Stimulated activated CD8-positive, alpha-beta memory T cell treated with anti-CD3 and anti-CD28 coated beads, Interleukin-7, amount 100 ng/mL, for 4 hours (primary cell): ENCODE results near the gene CAMK2D.

ENCODE experiments used
- DNase-seq, 2 donors: peaks; one replicate each; pipeline ENCODE4 v3.0.0-alpha.2; 2020; ENCODE audit warnings: low read depth in 2 of 2

CAMK2D gene

DNA sequence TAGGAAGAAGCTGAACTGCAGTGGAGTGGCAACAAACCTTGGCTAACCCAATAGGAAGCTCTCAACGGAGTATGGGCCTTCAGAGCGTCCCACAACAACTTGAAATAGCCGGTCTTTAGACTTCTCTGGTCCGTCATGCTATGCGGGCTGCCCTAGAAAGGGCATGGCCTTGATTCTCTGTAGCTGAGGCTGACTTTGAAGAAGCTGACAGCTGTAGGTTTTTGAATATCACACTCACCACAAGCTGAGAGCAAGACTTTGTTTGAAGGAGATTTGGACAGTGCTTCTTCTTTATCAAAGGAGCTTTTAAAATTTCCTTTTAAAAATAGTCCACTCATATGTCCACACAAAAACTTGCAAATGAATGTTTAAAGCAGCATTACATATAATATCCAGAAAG, 322.9 kb downstream of the CAMK2D start:
- no peak for DNase-seq

- no peak for DNase-seq
Measured at GRCh38 chr4:113437129-113437528, 324.4 kb downstream of the CAMK2D start.

GRCh38 chr4:113436360-113436759, 325.2 kb downstream of the CAMK2D start:
- DNase-seq = no peak

- no peak for DNase-seq
Measured at GRCh38 chr4:113435893-113436292, 325.6 kb downstream of the CAMK2D start.

GRCh38 chr4:113434247-113434587, 327.3 kb downstream of the CAMK2D start:
- DNase-seq = no peak

DNA sequence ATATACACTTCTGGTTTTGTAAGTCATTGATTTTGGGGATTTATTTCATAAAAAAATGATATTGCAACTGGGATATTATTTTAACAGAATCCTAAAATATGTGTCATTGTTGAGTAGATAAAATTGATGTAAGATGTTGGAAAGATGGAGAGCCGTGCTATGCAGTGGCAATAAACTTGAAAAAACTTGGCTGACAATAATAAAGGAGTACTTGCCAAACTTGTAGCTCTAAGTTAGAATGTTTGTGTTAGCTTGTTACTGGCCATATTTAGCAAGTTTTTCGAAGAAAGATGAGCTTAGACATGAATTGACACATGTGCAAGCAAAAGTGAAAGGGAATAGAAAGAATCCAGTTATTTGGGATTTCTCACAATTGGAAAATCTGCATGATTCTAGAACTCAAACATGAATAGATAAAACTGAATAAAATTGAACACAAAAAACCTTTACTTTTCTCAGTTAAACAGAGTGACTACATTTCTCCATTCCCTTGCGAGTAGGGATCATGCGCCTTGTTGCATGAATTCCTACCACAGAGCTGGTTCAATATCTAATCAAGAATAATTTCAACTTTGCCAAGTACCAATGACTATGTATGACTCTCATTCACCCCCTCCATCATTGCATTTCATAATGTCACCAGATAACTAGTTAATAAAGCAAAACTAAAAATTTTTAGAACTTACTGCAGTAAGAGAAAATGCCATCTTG, 327.8 kb downstream of the CAMK2D start:
- no peak for DNase-seq

DNA sequence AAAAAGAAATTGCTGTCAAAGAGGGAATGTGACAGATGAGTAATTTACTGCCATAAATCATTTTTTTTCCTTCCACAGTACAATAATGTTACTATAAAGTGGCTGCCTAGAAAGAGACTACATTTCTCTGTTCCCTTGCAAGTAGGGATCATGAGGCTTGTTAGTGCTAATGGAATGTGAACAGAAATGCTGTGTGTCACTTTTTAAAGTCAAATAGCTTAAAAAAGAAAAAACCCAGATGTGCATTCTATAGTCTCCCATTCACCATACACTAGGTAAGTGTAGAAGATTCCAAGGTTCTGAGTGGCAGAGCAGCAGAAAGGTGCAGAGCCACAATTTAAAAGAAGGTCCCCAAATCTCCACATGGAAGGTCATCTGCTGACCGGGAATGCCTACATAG, 328.4 kb downstream of the CAMK2D start:
- no peak for DNase-seq

DNA sequence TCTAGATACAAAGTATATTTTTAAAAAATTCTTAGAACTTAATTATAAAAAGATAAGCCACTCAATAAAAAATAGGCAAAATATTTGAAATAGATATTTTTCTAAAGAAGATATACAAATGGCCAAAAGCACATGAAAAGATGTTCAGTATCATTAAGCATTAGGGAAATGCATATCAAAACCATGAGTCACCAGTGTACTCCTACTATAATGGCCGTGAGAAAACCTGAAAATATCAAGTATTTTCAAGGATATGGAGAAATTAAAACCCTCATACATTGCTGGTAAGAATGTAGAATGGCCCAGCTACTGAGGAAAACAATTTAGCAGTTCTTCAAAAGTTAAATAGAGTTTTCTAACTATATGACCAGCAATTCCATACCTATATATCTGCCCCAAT, 337.9 kb downstream of the CAMK2D start:
- no peak for DNase-seq

- DNase-seq = no peak
Measured at GRCh38 chr4:113420938-113421337, 340.6 kb downstream of the CAMK2D start.

DNA sequence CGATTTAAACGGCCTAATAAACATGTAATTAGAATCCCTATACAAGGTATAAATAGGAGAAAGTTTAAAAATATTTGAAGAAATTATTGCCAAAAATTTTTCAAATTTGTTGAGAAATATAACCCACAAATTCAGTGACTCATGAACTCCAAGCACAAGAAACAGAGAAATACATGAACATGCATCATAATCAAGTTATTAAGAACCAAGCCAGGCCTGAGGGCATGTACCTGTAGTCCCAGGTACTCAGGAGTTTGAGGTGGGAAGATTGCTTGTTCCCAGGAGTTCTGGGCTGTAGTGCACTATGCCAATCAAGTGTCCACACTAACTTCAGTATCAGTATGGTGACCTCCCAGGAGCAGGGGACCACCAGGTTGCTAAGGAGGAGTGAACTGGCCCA, 341.9 kb downstream of the CAMK2D start:
- DNase-seq = no peak

DNA sequence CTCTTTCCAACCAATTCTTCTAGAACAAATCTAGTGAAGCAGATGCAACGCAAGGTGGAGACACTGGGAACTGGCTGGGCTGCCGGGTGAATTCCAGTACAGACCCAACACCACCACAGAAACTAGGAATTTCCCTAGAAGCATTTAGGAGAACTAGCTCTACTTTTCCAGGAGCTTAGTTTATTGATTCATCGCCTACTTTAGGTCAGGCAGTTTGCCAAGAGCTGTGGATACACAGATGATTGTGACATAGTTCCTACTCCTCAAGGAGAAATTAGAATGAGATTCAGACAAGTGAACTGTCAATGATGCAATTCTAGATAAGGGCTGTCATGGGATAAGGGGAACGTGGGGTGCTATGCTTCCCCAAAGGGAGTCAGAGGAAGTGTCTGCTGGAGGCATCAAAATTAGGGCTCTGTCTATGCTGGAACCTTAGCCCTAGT, 350.0 kb downstream of the CAMK2D start:
- no peak for DNase-seq

GRCh38 chr4:113410686-113411085, 350.9 kb downstream of the CAMK2D start:
- no peak for DNase-seq

DNA sequence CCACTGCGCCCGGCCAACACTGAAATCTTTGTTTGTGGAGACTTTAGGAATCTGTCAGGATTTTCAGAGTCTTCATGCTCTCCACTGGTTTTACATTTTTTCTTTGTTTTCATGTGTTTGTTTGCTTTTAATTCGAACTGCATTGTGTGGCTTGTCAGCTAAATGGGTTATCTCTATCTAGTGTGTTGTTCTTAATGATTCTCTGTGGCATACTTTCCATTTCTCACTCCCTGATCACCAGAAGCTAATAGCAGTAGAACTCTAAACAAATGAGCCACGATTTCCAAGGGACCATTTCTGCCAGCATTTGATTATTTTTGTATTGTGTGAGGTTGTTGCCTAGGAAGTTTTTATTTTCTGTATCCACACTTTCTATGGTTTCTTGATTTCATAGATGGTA, 352.4 kb downstream of the CAMK2D start:
- DNase-seq = no peak

GRCh38 chr4:113407409-113407808, 354.1 kb downstream of the CAMK2D start:
- DNase-seq = no peak

- DNase-seq = no peak
Measured at GRCh38 chr4:113406723-113407016, 354.9 kb downstream of the CAMK2D start.

- DNase-seq = no peak
Measured at GRCh38 chr4:113405874-113406722, 355.4 kb downstream of the CAMK2D start.

DNA sequence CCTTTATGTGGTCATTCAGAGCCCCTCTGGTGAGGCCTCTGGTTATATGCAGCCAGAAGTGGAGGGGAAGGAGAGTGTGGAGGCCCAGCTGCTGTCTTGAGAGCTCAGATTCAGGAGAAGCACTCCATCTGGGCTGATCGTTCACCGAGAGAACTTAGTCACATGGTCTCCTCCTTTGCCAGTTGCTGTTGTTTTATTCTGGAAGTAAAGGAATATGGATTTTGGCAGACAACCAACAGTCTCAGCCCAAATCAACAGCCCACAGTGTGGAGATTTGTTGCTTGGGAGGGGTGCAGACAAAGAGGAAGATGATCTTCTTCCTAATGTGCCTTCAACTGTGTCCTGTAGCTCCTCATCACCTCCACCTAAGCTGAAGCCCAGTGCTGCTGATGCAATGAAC, 356.7 kb downstream of the CAMK2D start:
- DNase-seq = no peak

- no peak for DNase-seq
Measured at GRCh38 chr4:113404167-113404571, 357.4 kb downstream of the CAMK2D start.
